ENCODE data around the gene ASIC1.

GRCh38 chr12:50059440-50060119, 2.2 kb downstream of the ASIC1 start:
- TF ChIP-seq CTCF (IDR thresholded peaks at IDR 0.05) (no peak), POLR2AphosphoS5 (IDR thresholded peaks at IDR 0.05) (no peak)
